Gastrocnemius medialis (tissue), 4 donors: ENCODE results near the gene OBP2A. TPM values are rescaled to one million over a fixed set of nuclear protein-coding genes. Genes with fewer than 3 reads are reported as not detected.

Experiments used
- ATAC-seq, 2 donors: fragments of 150-250 bp; one replicate each; pipeline ENCODE4 v1.9.1; 2016
- DNase-seq, 2 donors: peaks; one replicate each; pipeline ENCODE4 v3.0.0-alpha.2; 2019
- H3K27ac ChIP-seq, 4 donors: fragments of 200-600 bp; sonication (generic); 1 replicate in 1 of 4; 2 replicates in 3 of 4; pipeline ENCODE4 v1.5.1; 2016 to 2018; ENCODE audit warnings: mild to moderate bottlenecking in 2 of 4, moderate library complexity in 1 of 4
- H3K27me3 ChIP-seq, 3 donors: fragments of 200-600 bp; sonication (generic) in 2 of 3; 1 replicate in 1 of 3; 2 replicates in 2 of 3; pipeline versions ENCODE4 v1.5.1 to v1.6.0; 2016 to 2019; ENCODE audit warnings: mild to moderate bottlenecking in 1 of 3, moderate library complexity in 1 of 3
- H3K36me3 ChIP-seq, 2 donors: fragments of 200-600 bp; sonication (generic) in 1 of 2; one replicate each; pipeline ENCODE4 v1.5.1; 2017 to 2018
- H3K4me1 ChIP-seq, 2 donors: fragments of 200-600 bp; sonication (generic) in 1 of 2; one replicate each; pipeline ENCODE4 v1.5.1; 2016 to 2017; ENCODE audit warnings: mild to moderate bottlenecking in 2 of 2
- H3K4me3 ChIP-seq, 4 donors: fragments of 200-600 bp; sonication (generic) in 3 of 4; 1 replicate in 1 of 4; 2 replicates in 3 of 4; pipeline ENCODE4 v1.5.1; 2016 to 2019; ENCODE audit warnings: mild to moderate bottlenecking in 2 of 4
- H3K9me3 ChIP-seq, 3 donors: fragments of 200-600 bp; sonication (generic) in 2 of 3; 1 replicate in 1 of 3; 2 replicates in 2 of 3; pipeline ENCODE4 v1.5.1; 2016 to 2019
- POLR2A ChIP-seq, 2 donors: fragments of 450-650 bp; IDR thresholded peaks; one replicate each; pipeline ENCODE4 v1.6.1; 2017; ENCODE audit warnings: antibody characterized with exemption in 2 of 2, mild to moderate bottlenecking in 2 of 2, moderate library complexity in 2 of 2
- in situ Hi-C, 4 donors: fragments of 200-750 bp; cut with MboI; loops; one replicate each; pipeline versions ENCODE4 v1.15.0 to v1.8.0; 2017; ENCODE audit warnings: low sequenced_read_pairs in 4 of 4
- intact Hi-C: fragments of 100-400 bp; cut with DNase I; formaldehyde crosslinking; loops from one replicate; pipeline ENCODE4 v1.15.1; 2023; ENCODE audit warnings: low total_unique reads
- total RNA-seq, 4 donors: library from RNA; depleted of rRNA; stranded (reverse); fragments of >200 nt; gene quantifications; one replicate each; pipeline versions ENCODE4 v1.1.0 to v1.2.3, GENCODE V29; 2016
- TF ChIP-seq, protein P1 (sequence below), 5 experiments: fragments of 450-650 bp in 3 of 5; fragments of 200-600 bp in 2 of 5; sonication (generic) in 2 of 5; IDR thresholded peaks in 4 of 5; conservative IDR thresholded peaks in 1 of 5; 1 replicate in 4 of 5; 2 replicates in 1 of 5; pipeline ENCODE4 v1.5.1; 2016 to 2019; ENCODE audit warnings: antibody characterized with exemption in 5 of 5, mild to moderate bottlenecking in 3 of 5, moderate library complexity in 3 of 5

The OBP2A gene
- total RNA-seq, 4 donors from 2014 or later: not detected

DNA sequence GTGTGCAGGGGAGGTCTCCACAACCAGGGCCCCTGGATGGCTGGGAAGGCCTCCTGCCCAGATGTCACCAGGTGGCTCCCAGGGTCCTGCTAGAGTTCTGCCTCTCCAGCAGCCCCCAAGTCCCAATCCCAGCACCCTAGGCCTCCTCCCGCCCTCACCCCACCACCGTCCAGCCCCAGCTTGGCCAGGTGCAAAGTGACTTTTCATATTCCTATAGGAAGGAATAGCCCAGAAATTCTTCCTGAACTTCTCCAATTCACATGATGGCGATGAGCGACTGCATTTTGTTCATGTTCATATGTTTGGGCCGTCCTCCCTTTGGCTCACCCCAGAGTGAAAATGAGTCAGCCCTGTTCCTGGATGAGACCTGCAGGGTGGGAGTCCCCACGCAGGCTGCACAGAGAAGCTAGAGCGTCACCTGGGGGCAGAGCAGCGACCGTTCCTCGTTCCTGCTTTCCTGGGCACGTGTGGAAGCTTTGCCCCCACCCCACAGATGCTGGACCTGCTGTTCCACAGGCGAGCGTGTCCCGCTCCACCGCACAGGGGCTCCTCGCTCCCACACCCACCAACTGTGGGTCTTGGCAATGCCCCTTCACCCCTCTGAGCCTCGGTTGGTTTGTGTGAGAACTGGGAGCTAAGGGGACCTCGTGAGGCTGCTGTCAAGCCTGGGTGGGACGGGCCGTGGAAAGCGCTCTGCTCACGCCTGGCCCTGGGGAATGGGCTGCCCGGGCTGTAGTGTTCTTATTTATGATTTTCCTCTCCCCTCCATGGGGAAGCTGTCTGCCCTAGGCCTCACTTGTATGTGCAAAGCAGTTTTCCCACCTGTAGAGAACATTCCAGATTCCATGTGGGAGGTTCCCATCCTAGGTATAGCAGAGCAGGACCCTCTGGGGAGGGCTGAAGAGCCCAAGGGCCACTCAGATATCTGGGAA lies 38.6 kb upstream of the OBP2A start:
- Histone ChIP-seq H3K9me3 (no peaks in the 10 kb centered on the region), H3K27ac (no peak overlapping the region), H3K4me1 (peaks cover 1 to 3% of the 10 kb centered on the region in 2 donors), H3K27me3 (no peaks in the 10 kb centered on the region), H3K4me3 (no peak overlapping the region), H3K36me3 (peaks cover 0 to 12% of the 10 kb centered on the region in 2 donors)
- intact Hi-C loops (no loop called here), in situ Hi-C loops (no loop called here)
- TF ChIP-seq POLR2A (IDR thresholded peaks at IDR 0.05): no peak
- TF ChIP-seq, protein P1, sequence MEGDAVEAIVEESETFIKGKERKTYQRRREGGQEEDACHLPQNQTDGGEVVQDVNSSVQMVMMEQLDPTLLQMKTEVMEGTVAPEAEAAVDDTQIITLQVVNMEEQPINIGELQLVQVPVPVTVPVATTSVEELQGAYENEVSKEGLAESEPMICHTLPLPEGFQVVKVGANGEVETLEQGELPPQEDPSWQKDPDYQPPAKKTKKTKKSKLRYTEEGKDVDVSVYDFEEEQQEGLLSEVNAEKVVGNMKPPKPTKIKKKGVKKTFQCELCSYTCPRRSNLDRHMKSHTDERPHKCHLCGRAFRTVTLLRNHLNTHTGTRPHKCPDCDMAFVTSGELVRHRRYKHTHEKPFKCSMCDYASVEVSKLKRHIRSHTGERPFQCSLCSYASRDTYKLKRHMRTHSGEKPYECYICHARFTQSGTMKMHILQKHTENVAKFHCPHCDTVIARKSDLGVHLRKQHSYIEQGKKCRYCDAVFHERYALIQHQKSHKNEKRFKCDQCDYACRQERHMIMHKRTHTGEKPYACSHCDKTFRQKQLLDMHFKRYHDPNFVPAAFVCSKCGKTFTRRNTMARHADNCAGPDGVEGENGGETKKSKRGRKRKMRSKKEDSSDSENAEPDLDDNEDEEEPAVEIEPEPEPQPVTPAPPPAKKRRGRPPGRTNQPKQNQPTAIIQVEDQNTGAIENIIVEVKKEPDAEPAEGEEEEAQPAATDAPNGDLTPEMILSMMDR (IDR thresholded peaks at IDR 0.05 in 4 of 5, conservative IDR thresholded peaks at IDR 0.05 in 1 of 5): no peak
- no peak for DNase-seq
- no peak for ATAC-seq

DNA sequence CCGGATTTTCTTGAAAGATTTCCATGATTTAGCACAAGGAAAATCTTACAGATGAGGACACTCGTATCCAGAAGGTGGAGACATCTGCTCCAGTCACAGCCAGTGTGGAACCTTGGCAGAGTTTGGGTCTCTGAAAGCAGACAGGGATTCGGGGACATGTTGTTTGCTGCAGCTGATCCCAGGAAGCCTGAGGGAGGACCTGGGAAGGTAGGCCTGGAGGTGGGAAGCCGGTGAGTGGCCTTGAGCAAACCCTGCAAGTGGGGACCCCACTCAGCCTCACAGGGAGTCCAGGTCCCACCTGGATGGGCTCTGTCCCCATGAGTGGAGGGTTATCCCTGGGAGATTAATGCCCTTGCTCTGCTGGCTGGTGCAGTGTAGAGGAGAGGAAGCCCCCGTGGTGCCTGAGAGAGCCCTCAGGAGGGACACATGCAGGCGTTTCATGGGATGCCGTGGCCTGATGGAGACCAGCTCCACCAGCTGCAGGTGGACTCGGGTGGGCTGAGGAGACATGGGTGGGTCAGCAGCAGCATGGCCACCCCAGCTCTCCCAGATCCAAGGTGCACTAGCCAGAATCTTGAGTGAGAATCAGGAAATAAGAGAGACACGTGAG lies 37.6 kb upstream of the OBP2A start:
- Histone ChIP-seq H3K4me1 (no peaks in the 10 kb centered on the region), H3K27ac (no peak overlapping the region), H3K36me3 (peaks cover 0 to 12% of the 10 kb centered on the region in 2 donors), H3K27me3 (no peaks in the 10 kb centered on the region), H3K4me3 (no peak overlapping the region), H3K9me3 (no peaks in the 10 kb centered on the region)
- in situ Hi-C loops (no loop called here), intact Hi-C loops (no loop called here)
- TF ChIP-seq, protein P1 (IDR thresholded peaks at IDR 0.05 in 4 of 5, conservative IDR thresholded peaks at IDR 0.05 in 1 of 5): no peak
- TF ChIP-seq POLR2A (IDR thresholded peaks at IDR 0.05): no peak
- DNase-seq (no peak), ATAC-seq (no peak)

DNA sequence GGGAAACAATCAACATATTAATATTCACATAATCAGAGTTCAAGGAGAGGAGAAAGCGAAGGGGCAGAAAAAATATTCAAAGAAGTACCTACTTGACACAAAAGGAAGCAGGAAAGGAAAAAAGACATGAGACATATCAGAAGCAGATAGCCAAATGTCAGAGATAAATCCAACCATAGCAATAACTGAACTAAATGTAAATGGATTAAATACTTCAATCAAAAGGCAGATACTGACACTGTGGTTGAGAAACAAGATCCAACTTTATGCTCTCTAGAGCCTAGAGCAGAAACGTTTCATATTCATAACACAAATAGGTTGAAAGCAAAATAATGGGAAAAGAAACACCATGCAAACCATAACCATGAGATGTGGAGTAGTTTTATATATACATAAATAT lies 36.5 kb upstream of the OBP2A start:
- no peaks in the 10 kb centered on the region for H3K27me3 ChIP-seq
- H3K27ac ChIP-seq: no peak overlapping the region
- H3K9me3 ChIP-seq: no peaks in the 10 kb centered on the region
- H3K4me1 ChIP-seq: no peaks in the 10 kb centered on the region
- H3K36me3 ChIP-seq: peaks cover 0 to 2% of the 10 kb centered on the region in 2 donors
- in situ Hi-C loops: no loop called here
- ATAC-seq (no peak), DNase-seq (no peak)
- TF ChIP-seq, protein P1 (IDR thresholded peaks at IDR 0.05 in 4 of 5, conservative IDR thresholded peaks at IDR 0.05 in 1 of 5): no peak
- no peak for TF ChIP-seq POLR2A (IDR thresholded peaks at IDR 0.05)
- intact Hi-C loops: no loop called here
- no peak overlapping the region for H3K4me3 ChIP-seq

DNA sequence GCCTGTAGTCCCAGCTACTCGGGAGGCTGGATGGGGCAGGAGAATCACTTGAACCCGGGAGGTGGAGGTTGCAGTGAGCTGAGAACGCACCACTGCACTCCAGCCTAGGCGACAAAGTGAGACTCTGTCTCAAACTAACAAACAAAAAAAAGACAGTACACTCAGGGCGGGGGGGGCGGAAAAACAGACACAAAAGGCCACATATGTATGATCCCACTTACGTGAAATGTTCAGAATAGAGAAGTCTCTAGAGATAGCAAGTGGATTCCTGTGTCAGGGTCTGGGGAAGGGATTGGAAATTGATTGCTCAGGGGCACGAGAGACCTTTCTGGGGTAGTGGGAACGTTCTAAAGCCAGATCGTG lies 33.7 kb upstream of the OBP2A start:
- no peaks in the 10 kb centered on the region for H3K27me3 ChIP-seq
- TF ChIP-seq, protein P1 (IDR thresholded peaks at IDR 0.05 in 4 of 5, conservative IDR thresholded peaks at IDR 0.05 in 1 of 5): no peak
- no peak for TF ChIP-seq POLR2A (IDR thresholded peaks at IDR 0.05)
- no peaks in the 10 kb centered on the region for H3K9me3 ChIP-seq
- ATAC-seq (no peak), DNase-seq (no peak)
- in situ Hi-C loops (no loop called here), intact Hi-C loops (no loop called here)
- no peaks in the 10 kb centered on the region for H3K36me3 ChIP-seq
- H3K4me1 ChIP-seq: no peaks in the 10 kb centered on the region
- no peak overlapping the region for H3K4me3 ChIP-seq
- no peak overlapping the region for H3K27ac ChIP-seq
